ENCODE results near the gene SLC9A3.
"Not testable (repeated sequence)": the region's sequence is repeated elsewhere in the genome, so short reads cannot be mapped to it uniquely, and the experiment has no call there.

Gene SLC9A3

GRCh38 chr5:524234-524972 is at the start of gene SLC9A3:
Gene SLC9A3 (minus strand): TSS chr5:524449.
- no peak for DNase-seq

GRCh38 chr5:573976-574375 is 49.7 kb upstream of the SLC9A3 start:
- no peak for DNase-seq

GRCh38 chr5:573206-573605 is 49.0 kb upstream of the SLC9A3 start:
- DNase-seq, result no peak

- no peak for DNase-seq
These were observed 48.3 kb upstream of the SLC9A3 start for GRCh38 chr5:572398-573019.

- no peak for DNase-seq
These were observed 47.5 kb upstream of the SLC9A3 start for GRCh38 chr5:571791-572190.

- DNase-seq, result no peak
These were observed 46.6 kb upstream of the SLC9A3 start for GRCh38 chr5:570886-571285.

GRCh38 chr5:570446-570845 is 46.2 kb upstream of the SLC9A3 start:
- no peak for DNase-seq

GRCh38 chr5:569868-570361 is 45.7 kb upstream of the SLC9A3 start:
- DNase-seq, result no peak

GRCh38 chr5:569358-569867 is 45.2 kb upstream of the SLC9A3 start:
- no peak for DNase-seq

- DNase-seq, result no peak
These were observed 44.6 kb upstream of the SLC9A3 start for GRCh38 chr5:568809-569208.

GRCh38 chr5:568061-568781 is 44.0 kb upstream of the SLC9A3 start:
- no peak for DNase-seq

GRCh38 chr5:567664-568060 is 43.4 kb upstream of the SLC9A3 start:
- no peak for DNase-seq

GRCh38 chr5:566636-567309 is 42.5 kb upstream of the SLC9A3 start:
- no peak for DNase-seq

GRCh38 chr5:565782-566440 is 41.7 kb upstream of the SLC9A3 start:
- no peak for DNase-seq

GRCh38 chr5:561408-561807 is 37.2 kb upstream of the SLC9A3 start:
- no peak for DNase-seq

GRCh38 chr5:560792-561166 is 36.5 kb upstream of the SLC9A3 start:
- no peak for DNase-seq

GRCh38 chr5:558871-559503 is 34.7 kb upstream of the SLC9A3 start:
- no peak for DNase-seq

GRCh38 chr5:558326-558725 is 34.1 kb upstream of the SLC9A3 start:
- DNase-seq, result no peak

- DNase-seq, result not testable (repeated sequence)
These were observed 33.7 kb upstream of the SLC9A3 start for GRCh38 chr5:557917-558316.

- DNase-seq, result no peak
These were observed 32.7 kb upstream of the SLC9A3 start for GRCh38 chr5:556909-557441.

- no peak for DNase-seq
These were observed 30.9 kb upstream of the SLC9A3 start for GRCh38 chr5:555058-555623.

Data from CD4-positive, alpha-beta T cell treated with Interleukin-4 for 4 hours (primary cell).